Transverse colon (tissue), 4 donors: ENCODE data around the gene STAMBPL1. TPM values are rescaled to one million over a fixed set of nuclear protein-coding genes. Genes with fewer than 3 reads are reported as not detected.

ENCODE experiments used
- DNase-seq: peaks from one replicate; pipeline ENCODE4 v3.0.0-alpha.2; 2019
- H3K27ac ChIP-seq, 4 donors: fragments of 200-600 bp; sonication (generic); 2 replicates each; pipeline ENCODE4 v1.5.1; 2016 to 2018; ENCODE audit warnings: inconsistent platforms in 4 of 4
- H3K27me3 ChIP-seq: fragments of 200-600 bp; sonication (generic); 2 replicates; pipeline ENCODE4 v1.5.1; 2017; ENCODE audit warnings: inconsistent platforms
- H3K36me3 ChIP-seq, 4 donors: fragments of 200-600 bp; sonication (generic); 2 replicates each; pipeline ENCODE4 v1.5.1; 2017 to 2019; ENCODE audit warnings: inconsistent platforms in 4 of 4
- H3K4me1 ChIP-seq, 4 donors: fragments of 200-600 bp; sonication (generic); 2 replicates each; pipeline ENCODE4 v1.5.1; 2017 to 2020; ENCODE audit warnings: inconsistent platforms in 4 of 4
- H3K4me3 ChIP-seq, 4 donors: fragments of 200-600 bp; sonication (generic); 1 replicate in 1 of 4; 2 replicates in 3 of 4; pipeline versions ENCODE4 v1.5.1 to v1.6.1; 2017 to 2019; ENCODE audit warnings: inconsistent platforms in 4 of 4
- H3K9me3 ChIP-seq, 2 donors: fragments of 200-600 bp; sonication (generic); 2 replicates each; pipeline ENCODE4 v1.5.1; 2017 to 2019; ENCODE audit warnings: inconsistent platforms in 2 of 2
- CTCF ChIP-seq, 5 experiments: fragments of 200-600 bp in 3 of 5; fragments of 450-650 bp in 2 of 5; sonication (generic) in 3 of 5; IDR thresholded peaks; 1 replicate in 2 of 5; 2 replicates in 3 of 5; pipeline ENCODE4 v1.5.1; 2016 to 2017; ENCODE audit warnings: antibody characterized with exemption in 5 of 5, inconsistent platforms in 3 of 5, mild to moderate bottlenecking in 2 of 5, moderate library complexity in 1 of 5
- EP300 ChIP-seq: sonication (generic); formaldehyde crosslinking; IDR thresholded peaks from one replicate; pipeline ENCODE4 v1.6.1; 2017; ENCODE audit warnings: antibody characterized with exemption, low read depth
- POLR2A ChIP-seq: fragments of 450-650 bp; IDR thresholded peaks from one replicate; pipeline ENCODE4 v1.6.1; 2016; ENCODE audit warnings: antibody characterized with exemption, mild to moderate bottlenecking, moderate library complexity
- POLR2AphosphoS5 ChIP-seq, 3 donors: sonication (generic); formaldehyde crosslinking; IDR thresholded peaks; one replicate each; pipeline ENCODE4 v1.6.1; 2016; ENCODE audit warnings: antibody characterized with exemption in 3 of 3
- WGBS, 2 donors: methylation state at CpG; one replicate each; pipeline ENCODE4 v1.1.5; 2018; ENCODE audit warnings: low coverage in 1 of 2; 5-methylcytosine and 5-hydroxymethylcytosine counted together
- in situ Hi-C, 4 donors: fragments of 200-750 bp; cut with MboI; loops; one replicate each; pipeline versions ENCODE4 v1.15.0 to v1.15.1; 2017; ENCODE audit warnings: low sequenced_read_pairs in 3 of 4, low pct_ligation_motif_present in 1 of 4, low pct_unique_long_range_greater_than_20kb in 1 of 4
- intact Hi-C: fragments of 100-400 bp; cut with DNase I; formaldehyde crosslinking; loops from one replicate; pipeline ENCODE4 v1.15.1; 2023; ENCODE audit warnings: low total_unique reads
- total RNA-seq, 4 donors: library from RNA; depleted of rRNA; stranded (reverse); fragments of >200 nt; gene quantifications; one replicate each; pipeline ENCODE4 v1.1.0, GENCODE V29; 2016

STAMBPL1 gene
- total RNA-seq, 4 donors from 2014 or later, result 74.8 to 176 (median 134) TPM

DNA sequence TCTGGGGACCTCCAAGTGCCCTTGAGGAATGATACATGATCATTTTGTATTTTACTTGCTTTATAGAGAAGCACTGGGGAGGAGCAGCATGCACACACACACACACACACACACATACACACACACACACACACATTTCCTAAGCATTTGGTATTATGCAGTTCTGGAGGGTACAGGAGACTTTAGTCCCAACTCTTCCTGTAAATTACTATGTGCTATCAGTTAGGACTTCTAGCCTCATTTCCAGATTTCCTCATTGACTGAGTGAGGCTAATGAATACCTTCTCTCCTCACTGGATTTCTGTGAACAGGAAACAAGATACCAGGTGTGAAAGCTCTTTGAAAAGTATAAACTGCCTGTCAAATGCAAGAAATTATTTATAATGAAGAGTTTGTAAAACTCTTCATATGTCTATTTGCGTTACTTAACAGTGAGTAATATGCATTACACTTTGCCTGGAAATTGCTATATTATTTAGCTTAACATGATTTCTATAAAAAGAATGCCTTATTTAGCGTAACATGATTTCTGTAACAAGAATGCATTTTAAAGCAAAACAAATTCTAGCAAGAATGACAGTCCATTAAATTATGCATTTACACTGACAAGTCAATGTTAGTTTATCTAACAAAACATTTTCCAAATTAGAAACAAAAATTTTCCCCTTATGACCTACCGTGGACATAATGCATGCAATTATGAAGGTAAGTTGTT lies 38.3 kb downstream of the STAMBPL1 start:
- in situ Hi-C loops, result no loop called here
- WGBS, 2 donors, result 92 to 94% methylated on average over 3 of the region's 3 CpGs
- no peak overlapping the region for H3K27ac ChIP-seq

DNA sequence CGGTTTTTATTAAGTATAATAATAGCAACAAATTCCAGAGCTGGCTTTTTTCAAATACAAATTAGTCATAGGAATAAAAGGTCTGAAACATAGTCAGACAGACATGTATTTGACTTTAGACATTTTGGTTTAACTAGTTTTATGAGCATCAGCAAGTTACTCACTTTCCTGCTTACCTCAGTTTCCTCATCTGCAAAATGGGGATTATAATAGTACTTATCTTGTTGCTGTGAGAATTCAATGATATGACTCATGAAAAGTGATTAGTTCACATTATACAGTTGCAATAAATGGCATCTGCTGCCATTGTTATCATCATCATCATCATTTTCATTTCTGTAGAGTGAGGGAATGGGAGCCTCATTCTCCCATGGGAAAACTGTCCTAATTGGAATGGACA lies 39.0 kb downstream of the STAMBPL1 start:
- no peak for TF ChIP-seq POLR2A
- no peak overlapping the region for H3K27ac ChIP-seq
- 60 to 81% methylated on average over 1 of the region's 1 CpG for WGBS, 2 donors
- in situ Hi-C loops (no loop called here), intact Hi-C loops (no loop called here)
- H3K36me3 ChIP-seq, result peaks cover 0 to 12% (median under 1%) of the 10 kb centered on the region in 4 donors
- no peak overlapping the region for H3K4me3 ChIP-seq
- no peaks in the 10 kb centered on the region for H3K4me1 ChIP-seq
- H3K9me3 ChIP-seq, result no peaks in the 10 kb centered on the region
- DNase-seq, result no peak
- no peaks in the 10 kb centered on the region for H3K27me3 ChIP-seq

More for the DNA sequence above, 38.3 kb downstream of the STAMBPL1 start:
- Histone ChIP-seq H3K4me1 (no peaks in the 10 kb centered on the region), H3K27me3 (no peaks in the 10 kb centered on the region), H3K9me3 (no peaks in the 10 kb centered on the region), H3K4me3 (no peak overlapping the region), H3K36me3 (peaks cover 0 to 12% (median under 1%) of the 10 kb centered on the region in 4 donors)
- intact Hi-C loops, result no loop called here
- TF ChIP-seq POLR2A, result no peak
- TF ChIP-seq CTCF (IDR thresholded peaks at IDR 0.05), result no peak
- no peak for TF ChIP-seq EP300
- TF ChIP-seq POLR2AphosphoS5 (IDR thresholded peaks at IDR 0.05), result no peak
- DNase-seq, result no peak

- Histone ChIP-seq H3K27ac (no peak overlapping the region), H3K27me3 (no peaks in the 10 kb centered on the region), H3K9me3 (no peaks in the 10 kb centered on the region), H3K36me3 (peaks cover 0 to 12% (median under 1%) of the 10 kb centered on the region in 4 donors), H3K4me1 (no peaks in the 10 kb centered on the region), H3K4me3 (no peak overlapping the region)
- no peak for TF ChIP-seq CTCF (IDR thresholded peaks at IDR 0.05)
- TF ChIP-seq EP300, result no peak
- TF ChIP-seq POLR2A, result no peak
- TF ChIP-seq POLR2AphosphoS5 (IDR thresholded peaks at IDR 0.05), result no peak
- in situ Hi-C loops (loop anchor here in 1 of 4 donors (5.0 kb wide), 1 partner anchor 83 kb away; no protein-coding TSS in a partner anchor), intact Hi-C loops (no loop called here)
- DNase-seq, result no peak
- WGBS, 2 donors, result 41 to 50% methylated on average over 2 of the region's 2 CpGs
Observed at GRCh38 chr10:88920198-88920597, 40.2 kb downstream of the STAMBPL1 start.

DNA sequence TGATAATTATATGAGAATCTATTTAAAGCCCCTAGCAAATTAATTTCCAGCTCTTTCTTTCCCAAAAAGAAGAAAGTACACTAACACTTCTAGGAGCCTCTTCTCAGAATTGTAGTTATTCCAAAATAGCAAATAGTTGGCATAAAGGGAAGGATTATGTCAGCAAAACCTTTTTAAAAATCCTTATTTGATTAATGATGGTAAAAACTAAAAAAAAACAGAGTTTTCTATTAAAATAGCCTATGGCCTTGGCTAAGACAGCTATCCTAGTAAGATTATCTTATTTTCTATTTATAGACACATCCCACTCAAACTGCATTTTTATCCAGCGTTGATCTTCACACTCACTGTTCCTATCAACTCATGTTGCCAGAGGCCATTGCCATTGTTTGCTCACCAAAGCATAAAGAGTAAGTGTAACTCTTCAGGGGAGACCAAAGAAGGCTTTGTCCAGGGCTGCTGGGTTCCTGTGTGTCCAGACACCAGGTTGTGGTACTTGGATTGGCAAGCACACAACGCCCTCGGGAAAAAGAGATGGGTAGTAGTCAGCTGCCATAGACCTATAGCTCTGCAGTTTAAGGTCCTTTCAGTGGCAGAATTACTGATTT lies 41.0 kb downstream of the STAMBPL1 start:
- peaks cover 0 to 4% (median 0%) of the 10 kb centered on the region in 4 donors for H3K4me1 ChIP-seq
- intact Hi-C loops (no loop called here), in situ Hi-C loops (loop anchor here in 1 of 4 donors (5.0 kb wide), 1 partner anchor 84 kb away; no protein-coding TSS in a partner anchor)
- no peaks in the 10 kb centered on the region for H3K9me3 ChIP-seq
- 78 to 83% methylated on average over 1 to 3 of the region's 3 CpGs for WGBS, 2 donors
- H3K4me3 ChIP-seq, result no peak overlapping the region
- TF ChIP-seq POLR2A, result no peak
- TF ChIP-seq EP300, result no peak
- no peak for TF ChIP-seq POLR2AphosphoS5 (IDR thresholded peaks at IDR 0.05)
- no peak for TF ChIP-seq CTCF (IDR thresholded peaks at IDR 0.05)
- DNase-seq, result no peak
- no peak overlapping the region for H3K27ac ChIP-seq
- no peaks in the 10 kb centered on the region for H3K27me3 ChIP-seq
- H3K36me3 ChIP-seq, result peaks cover 0 to 12% (median under 1%) of the 10 kb centered on the region in 4 donors
